ENCODE results near the gene INSL3.

The INSL3 gene

DNA sequence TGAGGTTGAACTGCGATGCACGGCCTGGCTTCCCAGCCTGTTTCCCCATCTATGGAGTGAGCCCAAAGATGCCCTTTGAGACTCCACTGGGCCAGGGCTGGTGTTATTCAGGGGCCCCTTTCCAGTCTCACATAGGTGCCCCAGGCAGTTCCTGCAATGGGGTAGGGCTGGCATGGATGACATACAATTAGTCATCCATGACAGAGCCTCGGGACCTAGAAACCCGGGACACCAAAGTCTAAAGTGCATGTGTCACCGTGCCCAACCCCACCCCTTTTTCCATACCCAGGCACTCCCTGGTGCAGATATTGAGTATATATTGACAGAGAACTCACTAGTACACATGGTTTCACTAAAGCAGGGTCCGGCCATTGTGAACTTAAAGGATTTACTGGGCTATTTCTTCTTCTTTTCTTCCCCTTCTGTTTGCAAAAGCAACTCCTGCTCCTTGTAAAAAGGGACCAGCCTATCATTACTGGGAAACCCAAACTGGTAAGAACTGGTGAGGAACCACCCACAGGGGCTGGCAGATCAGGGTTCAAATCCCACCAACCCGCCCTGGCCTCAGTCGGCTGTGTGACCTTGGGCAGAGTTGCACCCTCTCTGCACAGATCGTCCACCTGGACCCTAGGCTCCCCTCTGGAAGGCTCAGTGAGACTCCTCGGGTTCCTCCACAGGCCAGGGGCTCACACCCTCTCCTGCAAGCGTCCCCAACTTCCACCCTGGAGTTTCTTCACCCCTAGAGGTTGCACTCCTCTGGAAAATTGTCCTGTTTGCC lies 23.7 kb downstream of the INSL3 start:
- TF ChIP-seq CTCF (IDR thresholded peaks at IDR 0.05; ENCODE audit: control extremely low read depth, extremely low read depth, low read depth, missing control alignments): no peak
- ChIA-PET POLR2A (no interaction called here), CTCF (interaction anchor here (0.6 to 1.3 kb wide), 4 partner anchors 13 to 302 kb away, joined by 3 to 5 read pairs (median 4); partner anchors contain the start of gene CCDC124)
- no peak for DNase-seq (ENCODE audit: extremely low spot score)

DNA sequence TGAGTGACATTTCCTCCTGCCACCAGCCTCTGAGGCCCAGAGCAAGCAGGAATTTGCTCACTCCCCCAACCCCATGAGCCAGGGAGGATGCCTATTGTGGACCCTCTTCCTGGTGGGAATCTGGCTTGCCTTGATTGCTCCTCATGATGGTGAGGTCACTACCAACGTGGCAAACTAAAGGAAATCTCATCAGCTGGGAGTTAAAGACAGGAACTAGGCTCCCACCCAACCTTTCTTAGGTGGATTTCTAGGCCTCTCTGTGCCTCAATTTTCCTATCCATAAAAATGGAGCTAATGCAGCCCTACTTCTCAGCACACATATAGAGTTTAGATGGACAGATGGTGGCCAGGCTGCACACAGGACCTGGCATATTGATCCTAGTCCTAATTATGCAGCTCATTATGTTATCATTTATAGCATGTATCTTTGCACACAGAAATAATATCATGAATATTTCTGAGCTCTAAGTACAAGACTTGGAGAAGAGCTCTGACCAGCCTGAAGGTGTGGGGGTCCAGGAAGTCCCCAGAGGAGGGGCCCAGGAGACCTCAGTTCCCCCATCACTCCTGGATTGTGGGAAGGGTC lies 24.4 kb downstream of the INSL3 start:
- no peak for TF ChIP-seq CTCF (IDR thresholded peaks at IDR 0.05; ENCODE audit: control extremely low read depth, extremely low read depth, low read depth, missing control alignments)
- ChIA-PET POLR2A (interaction anchor here (0.5 to 0.7 kb wide), 3 partner anchors 15 to 1466 kb away, joined by 3 to 8 read pairs (median 5); no protein-coding TSS in a partner anchor), CTCF (interaction anchor here (0.6 to 1.3 kb wide), 4 partner anchors 12 to 301 kb away, joined by 3 to 5 read pairs (median 4); partner anchors contain the start of gene CCDC124)
- DNase-seq (ENCODE audit: extremely low spot score): no peak

GRCh38 chr19:17796013-17796837 lies 25.1 kb downstream of the INSL3 start:
- CTCF ChIA-PET: interaction anchor here (1.1 to 1.3 kb wide), 3 partner anchors 12 to 301 kb away, joined by 3 to 5 read pairs (median 4); partner anchors contain the start of gene CCDC124
- no peak for DNase-seq (ENCODE audit: extremely low spot score)
- POLR2A ChIA-PET: interaction anchor here (0.5 to 0.7 kb wide), 3 partner anchors 14 to 1465 kb away, joined by 3 to 8 read pairs (median 5); no protein-coding TSS in a partner anchor
- TF ChIP-seq CTCF (IDR thresholded peaks at IDR 0.05; ENCODE audit: control extremely low read depth, extremely low read depth, low read depth, missing control alignments): no peak

- POLR2A ChIA-PET: interaction anchor here (0.6 kb wide), 1 partner anchor 52 kb away, joined by 6 read pairs; the partner anchor contains the start of gene JAK3
- CTCF ChIA-PET: interaction anchor here (1.0 kb wide), 1 partner anchor 56 kb away, joined by 3 read pairs; no protein-coding TSS in a partner anchor
- no peak for TF ChIP-seq CTCF (IDR thresholded peaks at IDR 0.05; ENCODE audit: control extremely low read depth, extremely low read depth, low read depth, missing control alignments)
- no peak for DNase-seq (ENCODE audit: extremely low spot score)
Observed at GRCh38 chr19:17795495-17795856, 25.8 kb downstream of the INSL3 start.

DNA sequence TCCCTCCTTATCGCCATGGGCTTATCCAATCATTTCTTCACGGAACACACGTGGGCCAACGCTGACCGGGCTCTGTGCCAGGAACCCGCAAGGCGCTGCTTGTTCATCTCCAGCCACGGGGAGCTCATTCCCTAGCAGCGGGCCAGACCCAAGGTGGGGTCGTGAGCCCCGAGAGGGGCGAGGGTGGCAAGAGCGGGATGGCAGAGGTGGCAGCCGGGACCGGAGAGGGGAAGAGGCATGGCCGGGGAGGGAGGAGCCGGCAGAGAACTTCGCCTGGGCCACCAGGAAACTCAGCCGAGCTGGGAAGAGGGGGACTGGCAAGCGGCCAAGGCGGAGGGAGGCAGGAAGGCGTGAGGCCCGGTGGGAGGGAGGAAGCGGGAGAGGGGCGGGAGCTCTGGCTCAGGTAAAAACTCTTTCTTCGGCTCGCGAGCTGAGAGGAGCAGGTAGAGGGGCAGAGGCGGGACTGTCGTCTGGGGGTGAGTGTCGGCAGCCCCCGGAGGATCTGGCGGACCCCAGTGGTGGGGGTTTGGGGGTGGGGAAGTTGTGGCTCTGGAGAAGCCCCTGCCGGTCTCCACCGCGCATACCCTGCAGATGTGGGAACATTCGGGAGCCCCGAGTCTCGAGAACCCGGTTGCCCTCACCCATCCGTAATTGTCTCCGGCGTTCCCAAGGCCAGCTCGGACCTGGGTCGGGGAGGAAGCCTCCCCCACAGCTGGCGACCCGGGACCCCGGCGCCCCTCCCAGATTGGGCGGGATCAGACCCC lies 26.4 kb downstream of the INSL3 start, which contains the start of gene B3GNT3:
Gene B3GNT3 (plus strand): TSS at position 408 of the 764 bp plus-strand sequence. CDS start 12,670 bp downstream, outside the sequence.
- no peak for DNase-seq (ENCODE audit: extremely low spot score)
- POLR2A ChIA-PET: interaction anchor here (0.6 kb wide), 1 partner anchor 53 kb away, joined by 6 read pairs; the partner anchor contains the start of gene JAK3
- CTCF ChIA-PET: interaction anchor here (1.0 to 1.1 kb wide), 2 partner anchors 23 to 55 kb away, joined by 3 read pairs; no protein-coding TSS in a partner anchor
- TF ChIP-seq CTCF (IDR thresholded peaks at IDR 0.05; ENCODE audit: control extremely low read depth, extremely low read depth, low read depth, missing control alignments): no peak

All from GM10248 (cell line).